ENCODE results near the gene CEP57L1. TPM values are rescaled to one million over a fixed set of nuclear protein-coding genes. Genes with fewer than 3 reads are reported as not detected.

Gene CEP57L1
- total RNA-seq, 4 donors from 2014 or later, result 10.3 to 29.7 (median 17.5) TPM

- Histone ChIP-seq H3K4me1 (peaks cover 80 to 96% of the 10 kb centered on the region in 2 donors), H3K27me3 (no peaks in the 10 kb centered on the region), H3K36me3 (no peaks in the 10 kb centered on the region), H3K9me3 (no peaks in the 10 kb centered on the region), H3K27ac (peak overlapping the region; percentile 27 to 78 (median 74)), H3K4me3 (no peak overlapping the region)
- intact Hi-C loops (cut with DNase I; ENCODE audit: low total_unique reads), result no loop called here
- ATAC-seq, result no peak
- TF ChIP-seq CTCF (IDR thresholded peaks at IDR 0.05 in 4 of 5, conservative IDR thresholded peaks at IDR 0.05 in 1 of 5) (no peak), POLR2A (IDR thresholded peaks at IDR 0.05) (no peak)
- DNase-seq, result no peak
- in situ Hi-C loops (cut with MboI; ENCODE audit: low sequenced_read_pairs in 4 of 4), result loop anchor here in 3 of 4 donors (10.0 to 25.0 kb wide), 3 partner anchors 58 to 158 kb away; no protein-coding TSS in a partner anchor
These were observed 32.4 kb upstream of the CEP57L1 start for GRCh38 chr6:109062767-109063352.

GRCh38 chr6:109069746-109070145 is 25.6 kb upstream of the CEP57L1 start:
- intact Hi-C loops (cut with DNase I; ENCODE audit: low total_unique reads), result loop anchor here (5.0 to 10.0 kb wide), 4 partner anchors 122 to 527 kb away; partner anchors contain the start of gene ARMC2
- Histone ChIP-seq H3K4me3 (no peak overlapping the region), H3K27me3 (no peaks in the 10 kb centered on the region), H3K4me1 (peaks cover 82 to 94% of the 10 kb centered on the region in 2 donors), H3K27ac (peak overlapping the region in 3 of 4 donors; percentile 56 to 98 (median 58)), H3K9me3 (no peaks in the 10 kb centered on the region), H3K36me3 (no peaks in the 10 kb centered on the region)
- no peak for DNase-seq
- TF ChIP-seq CTCF (IDR thresholded peaks at IDR 0.05 in 4 of 5, conservative IDR thresholded peaks at IDR 0.05 in 1 of 5) (no peak), POLR2A (IDR thresholded peaks at IDR 0.05) (no peak)
- in situ Hi-C loops (cut with MboI; ENCODE audit: low sequenced_read_pairs in 4 of 4), result loop anchor here (5.0 to 25.0 kb wide), 6 partner anchors 65 to 527 kb away; no protein-coding TSS in a partner anchor
- no peak for ATAC-seq

- no peak for DNase-seq
- intact Hi-C loops (cut with DNase I; ENCODE audit: low total_unique reads), result loop anchor here (5.0 to 10.0 kb wide), 4 partner anchors 124 to 529 kb away; partner anchors contain the start of gene ARMC2
- ATAC-seq, result no peak
- Histone ChIP-seq H3K9me3 (no peaks in the 10 kb centered on the region), H3K27me3 (no peaks in the 10 kb centered on the region), H3K4me3 (no peak overlapping the region), H3K36me3 (no peaks in the 10 kb centered on the region), H3K27ac (peak overlapping the region; percentile 28 to 98 (median 57)), H3K4me1 (peaks cover 82 to 93% of the 10 kb centered on the region in 2 donors)
- in situ Hi-C loops (cut with MboI; ENCODE audit: low sequenced_read_pairs in 4 of 4), result loop anchor here (5.0 to 25.0 kb wide), 4 partner anchors 127 to 529 kb away; no protein-coding TSS in a partner anchor
- no peak for TF ChIP-seq CTCF (IDR thresholded peaks at IDR 0.05 in 4 of 5, conservative IDR thresholded peaks at IDR 0.05 in 1 of 5)
These were observed 24.0 kb upstream of the CEP57L1 start for GRCh38 chr6:109071125-109071917.

- Histone ChIP-seq H3K4me3 (peak overlapping the region in 1 of 4 donors; percentile 4), H3K9me3 (no peaks in the 10 kb centered on the region), H3K27ac (peak overlapping the region; percentile 37 to 98 (median 57)), H3K27me3 (no peaks in the 10 kb centered on the region), H3K4me1 (peaks cover 82 to 94% of the 10 kb centered on the region in 2 donors), H3K36me3 (no peaks in the 10 kb centered on the region)
- ATAC-seq (peak; percentile 66 to 84), DNase-seq (peak in 1 of 2 donors; percentile 34)
- intact Hi-C loops (cut with DNase I; ENCODE audit: low total_unique reads) (loop anchor here (1.0 to 10.0 kb wide), 5 partner anchors 64 to 531 kb away; partner anchors contain the start of gene ARMC2), in situ Hi-C loops (cut with MboI; ENCODE audit: low sequenced_read_pairs in 4 of 4) (loop anchor here (5.0 to 25.0 kb wide), 4 partner anchors 129 to 531 kb away; no protein-coding TSS in a partner anchor)
- TF ChIP-seq POLR2A (IDR thresholded peaks at IDR 0.05) (no peak), CTCF (IDR thresholded peaks at IDR 0.05 in 4 of 5, conservative IDR thresholded peaks at IDR 0.05 in 1 of 5) (peak; percentile 61 to 73 (median 67))
These were observed 21.8 kb upstream of the CEP57L1 start for GRCh38 chr6:109073344-109074132.
